AG08395 (cell line): ENCODE measurements around the gene EPO.
A peak's percentile ranks its signal among the peaks of the same experiment; 100 is the strongest.
"Not testable (repeated sequence)": the region's sequence is repeated elsewhere in the genome, so short reads cannot be mapped to it uniquely, and the experiment has no call there.

ENCODE experiments used
- DNase-seq: peaks from one replicate; pipeline ENCODE4 v3.0.0; 2012; ENCODE audit warnings: mixed read lengths, low spot score

The EPO gene

DNA sequence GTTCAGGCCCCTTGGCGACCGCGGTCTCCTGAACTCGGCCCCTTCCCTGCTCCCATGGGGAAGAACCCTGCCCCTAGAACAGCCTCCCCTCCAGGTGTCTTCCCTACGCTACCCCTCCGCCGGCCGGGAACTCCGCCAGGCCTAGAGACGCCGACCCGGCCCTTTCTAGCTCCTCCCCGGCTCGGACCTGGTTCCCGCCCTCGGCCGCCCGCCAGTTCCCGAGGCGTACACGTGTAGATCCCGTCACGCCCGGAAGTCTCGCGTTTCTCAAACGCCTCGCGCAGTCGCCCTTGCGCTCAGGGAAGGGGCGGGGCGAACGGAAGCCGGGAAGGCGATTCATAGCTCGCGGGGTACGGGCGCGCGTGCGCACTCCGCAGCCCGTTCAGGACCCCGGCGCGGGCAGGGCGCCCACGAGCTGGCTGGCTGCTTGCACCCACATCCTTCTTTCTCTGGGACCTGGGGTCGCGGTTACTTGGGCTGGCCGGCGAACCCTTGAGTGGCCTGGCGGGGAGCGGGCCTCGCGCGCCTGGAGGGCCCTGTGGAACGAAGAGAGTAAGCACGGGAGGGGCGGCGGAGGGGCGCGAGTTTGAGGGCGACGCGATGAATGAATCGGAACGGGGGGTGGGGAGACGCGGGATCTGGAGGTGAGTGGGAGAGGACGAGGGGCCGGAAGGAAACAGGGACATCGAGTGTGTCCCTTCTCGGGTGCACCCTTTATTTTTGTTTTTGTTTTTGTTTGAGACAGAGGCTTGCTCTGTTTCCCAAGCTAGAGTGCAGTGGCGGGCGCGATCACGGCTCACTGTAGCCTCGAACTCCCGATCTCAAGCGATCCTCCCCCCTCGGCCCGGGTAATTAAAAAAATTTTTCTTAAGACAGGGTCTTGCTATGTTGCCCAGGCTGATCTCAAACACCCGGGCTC lies 14.3 kb upstream of the EPO start, which contains the start of gene POP7:
Gene POP7 (plus strand): TSS at position 369 of the 919 bp plus-strand sequence. CDS start 710 bp downstream, outside the sequence.
- peak; percentile 99 for DNase-seq

- DNase-seq = no peak
These were observed 13.5 kb upstream of the EPO start for GRCh38 chr7:100706672-100707311.

- no peak for DNase-seq
These were observed 11.9 kb upstream of the EPO start for GRCh38 chr7:100708395-100708794.

DNA sequence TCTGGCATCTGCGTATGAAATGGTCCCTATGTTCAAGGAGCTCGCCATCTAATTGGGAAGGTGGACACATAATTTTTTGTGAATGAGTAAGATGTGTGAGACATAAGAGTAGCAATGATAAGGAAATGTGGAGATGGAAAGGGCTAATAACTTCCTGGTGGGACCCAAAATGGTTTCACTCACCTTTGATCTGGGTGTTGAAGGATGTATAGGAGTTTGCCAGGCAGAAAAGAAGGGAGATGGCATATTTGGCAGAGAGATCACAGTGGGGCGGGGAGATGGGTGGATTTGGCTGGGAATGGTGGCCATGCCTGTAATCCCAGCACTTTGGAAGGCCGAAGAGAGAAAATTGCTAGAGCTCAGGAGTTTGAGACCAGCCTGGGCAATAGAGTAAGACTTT lies 9.8 kb upstream of the EPO start:
- no peak for DNase-seq

DNA sequence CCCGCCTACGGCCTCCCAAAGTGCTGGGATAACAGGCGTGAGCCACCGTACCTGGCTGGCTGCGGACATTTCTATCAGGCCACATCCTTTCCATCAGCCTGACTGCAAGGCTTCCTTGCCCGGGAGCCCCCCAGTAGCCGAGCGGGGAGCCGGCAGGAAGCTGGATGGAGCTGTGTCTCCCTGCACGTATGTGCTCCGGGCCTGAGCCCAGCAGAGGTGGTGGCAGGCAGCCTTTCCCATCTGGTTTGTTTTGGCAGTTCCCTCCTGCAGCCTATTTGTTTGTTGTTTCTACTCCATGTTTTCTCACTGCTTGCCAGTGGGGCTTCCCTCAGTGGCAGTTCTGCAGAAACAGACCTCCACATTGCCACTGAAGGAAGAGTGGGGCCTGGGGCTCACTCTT lies 8.9 kb upstream of the EPO start:
- no peak for DNase-seq

- DNase-seq = no peak
These were observed 5.5 kb upstream of the EPO start for GRCh38 chr7:100714725-100715124.

- DNase-seq = not testable (repeated sequence)
These were observed 3.2 kb upstream of the EPO start for GRCh38 chr7:100717073-100717472.

DNA sequence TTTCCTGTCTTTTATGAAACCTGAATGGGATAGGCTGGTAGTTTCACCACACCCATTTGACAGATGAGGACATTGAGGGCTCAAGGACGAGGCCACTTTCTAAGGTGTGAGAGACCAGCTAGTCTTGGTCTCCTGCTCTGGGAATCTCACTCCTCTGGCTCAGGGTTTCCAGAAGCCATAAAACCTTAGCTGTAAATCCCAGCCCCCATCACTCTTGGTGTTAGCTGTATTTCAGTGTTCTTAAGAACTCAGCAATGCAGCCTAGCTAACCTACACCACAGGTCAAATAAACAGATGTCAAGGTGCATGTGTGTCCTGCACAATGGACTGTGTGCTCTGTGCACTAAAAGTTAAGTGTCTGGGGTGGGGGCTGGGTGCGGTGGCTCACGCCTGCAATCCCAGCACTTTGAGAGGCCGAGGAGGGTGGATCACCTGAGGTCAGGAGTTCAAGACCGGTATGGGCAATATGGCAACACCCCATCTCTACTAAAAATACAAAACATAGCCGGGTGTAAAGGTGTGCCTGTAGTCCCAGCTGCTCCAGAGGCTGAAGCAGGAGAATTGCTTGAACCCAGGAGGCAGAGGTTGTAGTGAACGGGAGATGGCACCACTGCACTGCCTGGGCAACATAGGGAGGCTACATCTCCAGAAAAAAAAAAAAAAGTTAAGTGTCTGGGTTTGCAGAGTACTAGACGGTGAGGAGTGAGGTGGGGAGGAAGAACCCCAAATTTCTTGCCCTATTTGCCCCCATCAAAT lies 567 bp upstream of the EPO start:
- peak; percentile 44 for DNase-seq

GRCh38 chr7:100720671-100721504 lies 620 bp downstream of the EPO start:
- DNase-seq = no peak

- no peak for DNase-seq
These were observed 1.2 kb downstream of the EPO start for GRCh38 chr7:100721505-100721812.

- no peak for DNase-seq
These were observed 2.4 kb downstream of the EPO start for GRCh38 chr7:100722480-100723212.

- DNase-seq = no peak
These were observed 3.5 kb downstream of the EPO start for GRCh38 chr7:100723732-100724275.

DNA sequence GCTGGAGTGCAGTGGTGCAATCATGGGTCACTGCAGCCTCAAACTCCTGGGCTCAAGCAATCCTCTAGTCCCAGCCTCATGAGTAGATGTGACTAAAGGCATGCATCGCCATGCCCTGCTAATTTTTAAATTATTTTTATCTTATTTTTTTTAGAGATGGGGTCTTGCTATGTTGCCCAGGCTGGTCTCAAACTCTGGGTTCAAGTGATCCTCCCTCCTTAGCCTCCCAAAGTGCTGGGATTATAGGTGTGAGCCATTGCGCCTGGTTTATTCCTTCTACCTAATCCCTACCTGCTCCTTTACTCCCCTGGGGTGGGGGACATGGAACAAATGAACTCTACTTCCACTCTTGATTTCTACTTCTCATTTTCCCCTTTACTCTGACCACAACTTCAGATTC lies 4.1 kb downstream of the EPO start:
- DNase-seq = not testable (repeated sequence)

DNA sequence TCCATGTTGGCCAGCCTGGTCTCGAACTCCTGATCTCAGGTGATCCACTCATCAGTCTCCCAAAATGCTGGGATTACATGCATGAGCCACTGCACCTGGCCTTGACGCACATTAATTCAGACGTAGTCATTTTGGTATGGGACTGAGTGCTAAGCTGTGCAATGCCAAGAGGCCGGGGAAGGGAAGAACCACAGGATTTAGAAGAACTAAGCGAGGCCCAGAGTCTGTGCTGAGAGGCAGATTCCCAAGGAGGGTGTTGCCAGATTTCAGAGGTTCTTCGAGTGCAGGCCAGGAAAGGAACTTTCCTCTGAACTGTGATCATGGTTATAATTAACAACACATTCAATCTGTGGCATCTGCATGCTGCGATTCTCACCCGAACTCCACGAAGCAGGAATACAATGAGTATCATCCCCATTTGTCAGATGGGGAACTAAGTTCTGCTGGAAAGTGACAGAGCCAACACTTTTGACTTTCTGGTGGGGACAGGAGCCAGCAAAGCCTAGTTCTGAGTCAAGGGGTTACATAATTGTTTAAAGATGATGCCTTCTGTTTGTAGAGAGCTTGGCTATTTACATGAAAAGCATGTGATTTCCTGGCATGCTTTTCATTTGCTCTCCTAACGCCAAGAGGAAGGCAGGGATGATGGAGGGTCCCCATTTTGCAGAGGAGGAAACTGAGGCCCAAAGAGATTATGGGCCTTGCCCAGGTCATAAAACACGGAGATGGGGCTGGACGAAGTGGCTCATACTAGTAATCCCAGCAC lies 6.9 kb downstream of the EPO start:
- DNase-seq = peak; percentile 93

DNA sequence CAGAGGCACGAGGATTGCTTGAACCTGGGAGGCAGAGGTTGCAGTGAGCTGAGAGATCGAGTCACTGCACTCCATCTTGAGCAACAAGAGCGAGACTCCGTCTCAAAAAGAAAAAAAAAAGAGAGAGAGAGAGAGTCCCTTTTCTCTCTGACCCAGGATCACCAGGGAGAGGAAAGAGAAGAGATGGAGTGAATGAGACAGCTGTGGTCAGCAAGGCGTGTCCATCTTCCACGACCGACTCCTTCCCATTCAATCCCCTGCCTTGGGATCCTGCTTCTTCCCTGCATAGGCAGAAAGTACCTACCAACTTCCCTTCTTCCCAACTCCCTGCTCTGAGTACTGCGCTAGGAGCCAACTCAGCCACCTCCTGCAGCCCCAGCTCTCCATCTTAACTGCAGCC lies 7.9 kb downstream of the EPO start:
- no peak for DNase-seq

- no peak for DNase-seq
These were observed 10.0 kb downstream of the EPO start for GRCh38 chr7:100730136-100730800.

- DNase-seq = no peak
These were observed 11.8 kb downstream of the EPO start for GRCh38 chr7:100731937-100732636.

DNA sequence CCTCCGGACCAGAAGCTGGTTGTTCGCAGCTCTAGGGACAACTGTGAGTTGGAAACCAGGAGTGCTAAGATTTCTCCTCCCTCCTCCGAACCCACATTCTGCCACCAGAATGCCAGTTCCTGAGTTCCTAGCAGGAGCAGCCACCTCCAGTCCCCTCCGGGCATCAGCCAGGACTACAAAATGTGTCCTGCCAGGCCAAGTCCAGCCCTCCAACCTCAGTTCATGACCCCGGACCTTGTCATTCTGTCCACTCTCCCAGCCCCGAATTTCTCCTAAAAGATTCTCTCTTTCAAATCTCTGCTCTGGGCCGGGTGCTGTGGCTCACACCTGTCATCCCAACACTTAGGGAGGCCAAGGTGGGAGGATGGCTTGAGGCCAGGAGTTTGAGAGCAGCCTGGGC lies 15.5 kb downstream of the EPO start:
- no peak for DNase-seq

DNA sequence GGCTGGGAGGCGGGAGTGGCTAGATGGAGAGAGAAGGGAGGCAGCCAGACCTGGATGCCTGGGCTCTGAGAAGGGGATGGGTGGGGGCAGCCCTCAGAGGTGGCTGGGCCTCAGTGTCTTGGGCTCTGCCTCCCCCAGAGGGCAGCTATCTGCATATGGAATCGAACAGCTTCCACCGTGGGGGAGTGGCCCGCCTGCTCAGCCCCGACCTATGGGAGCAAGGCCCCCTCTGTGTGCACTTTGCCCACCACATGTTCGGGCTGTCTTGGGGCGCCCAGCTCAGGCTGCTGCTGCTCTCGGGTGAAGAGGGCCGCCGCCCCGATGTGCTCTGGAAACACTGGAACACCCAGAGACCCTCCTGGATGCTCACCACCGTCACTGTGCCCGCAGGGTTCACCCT lies 16.4 kb downstream of the EPO start:
- no peak for DNase-seq
